Activated T-helper 1 cell treated with anti-CD3 and anti-CD28 coated beads, Interleukin-12 subunit alpha, Interleukin-12 subunit beta, Interleukin-2, Interleukin-4 antibody, amounts not matched to agents 30 ng/mL and 10 ng/mL and 1 ng/mL, durations not matched to agents 14 hours and 24 hours and 36 hours (primary cell): ENCODE measurements around the gene TRPV5. TPM values are rescaled to one million over a fixed set of nuclear protein-coding genes. Genes with fewer than 3 reads are reported as not detected.

ENCODE experiments used
- DNase-seq: peaks from one replicate; pipeline ENCODE4 v3.0.0; 2021; ENCODE audit warnings: low spot score
- H3K27ac Mint-ChIP-seq: one replicate; pipeline ENCODE4 v1.8.0; 2021; ENCODE audit warnings: mild to moderate bottlenecking, mixed read lengths
- H3K27me3 Mint-ChIP-seq: one replicate; pipeline ENCODE4 v1.8.0; 2022; ENCODE audit warnings: mild to moderate bottlenecking, moderate library complexity, mixed read lengths; ENCODE audit not compliant: insufficient read depth
- H3K36me3 Mint-ChIP-seq: one replicate; pipeline ENCODE4 v1.8.0; 2021; ENCODE audit warnings: low read depth, mixed read lengths
- H3K4me1 Mint-ChIP-seq: one replicate; pipeline ENCODE4 v1.8.0; 2021; ENCODE audit warnings: low read depth, mixed read lengths
- H3K4me3 Mint-ChIP-seq: one replicate; pipeline ENCODE4 v1.8.0; 2021; ENCODE audit warnings: mild to moderate bottlenecking, moderate library complexity, mixed read lengths
- H3K9me3 Mint-ChIP-seq: one replicate; pipeline ENCODE4 v1.8.0; 2021; ENCODE audit warnings: mixed read lengths
- intact Hi-C: fragments of 100-400 bp; cut with micrococcal nuclease; formaldehyde crosslinking; loops from one replicate; pipeline ENCODE4 v1.15.1; 2024
- total RNA-seq: library from RNA; stranded (reverse); gene quantifications from 2 replicates; pipeline ENCODE4 v1.2.3, GENCODE V29; 2022

Gene TRPV5
- total RNA-seq, 1 donor from 2014 or later, result not detected

DNA sequence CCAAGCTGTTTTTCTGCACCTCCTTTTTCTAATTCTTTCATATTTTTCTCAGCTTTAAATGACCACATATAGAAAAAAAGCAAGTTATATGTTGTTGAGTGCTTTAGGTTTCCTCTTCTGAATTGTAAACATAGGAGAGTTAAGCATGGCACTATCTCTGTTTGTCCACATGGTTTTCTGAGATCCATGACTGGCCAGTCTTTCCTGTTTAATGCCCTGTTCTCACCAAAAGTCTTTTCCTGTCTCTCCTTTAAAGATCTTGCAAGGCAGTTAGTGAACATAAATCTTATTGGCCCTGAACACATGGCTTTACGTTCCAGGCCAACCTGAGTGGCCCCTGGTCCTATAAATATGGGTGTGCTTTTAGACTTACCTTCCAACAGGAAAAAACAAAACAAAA is 19.4 kb downstream of the TRPV5 start:
- DNase-seq, result no peak
- H3K36me3 Mint-ChIP-seq, result no peaks in the 10 kb centered on the region
- no peaks in the 10 kb centered on the region for H3K4me1 Mint-ChIP-seq
- peaks cover 25% of the 10 kb centered on the region for H3K27me3 Mint-ChIP-seq
- intact Hi-C loops, result no loop called here
- no peaks in the 10 kb centered on the region for H3K9me3 Mint-ChIP-seq
- H3K27ac Mint-ChIP-seq, result no peak overlapping the region
- H3K4me3 Mint-ChIP-seq, result no peak overlapping the region

- Mint-ChIP-seq H3K36me3 (no peaks in the 10 kb centered on the region), H3K9me3 (no peaks in the 10 kb centered on the region), H3K27ac (no peak overlapping the region), H3K27me3 (peaks cover 25% of the 10 kb centered on the region), H3K4me3 (no peak overlapping the region), H3K4me1 (no peaks in the 10 kb centered on the region)
- no peak for DNase-seq
- intact Hi-C loops, result no loop called here
Observed at GRCh38 chr7:142913566-142913965, 20.0 kb downstream of the TRPV5 start.

- no peaks in the 10 kb centered on the region for H3K36me3 Mint-ChIP-seq
- H3K4me1 Mint-ChIP-seq, result no peaks in the 10 kb centered on the region
- H3K9me3 Mint-ChIP-seq, result no peaks in the 10 kb centered on the region
- H3K27ac Mint-ChIP-seq, result no peak overlapping the region
- intact Hi-C loops, result no loop called here
- DNase-seq, result no peak
- H3K27me3 Mint-ChIP-seq, result peaks cover 25% of the 10 kb centered on the region
- H3K4me3 Mint-ChIP-seq, result no peak overlapping the region
Observed at GRCh38 chr7:142913051-142913450, 20.5 kb downstream of the TRPV5 start.

- H3K27me3 Mint-ChIP-seq, result peaks cover 23% of the 10 kb centered on the region
- intact Hi-C loops, result no loop called here
- H3K4me1 Mint-ChIP-seq, result no peaks in the 10 kb centered on the region
Observed at GRCh38 chr7:142910481-142910880, 23.1 kb downstream of the TRPV5 start.

GRCh38 chr7:142910031-142910433 is 23.5 kb downstream of the TRPV5 start:
- Mint-ChIP-seq H3K27me3 (peaks cover 23% of the 10 kb centered on the region), H3K4me3 (no peak overlapping the region), H3K27ac (no peak overlapping the region), H3K36me3 (no peaks in the 10 kb centered on the region), H3K9me3 (no peaks in the 10 kb centered on the region), H3K4me1 (no peaks in the 10 kb centered on the region)
- intact Hi-C loops, result no loop called here
- DNase-seq, result no peak

More at GRCh38 chr7:142910481-142910880, 23.1 kb downstream of the TRPV5 start:
- Mint-ChIP-seq H3K4me3 (no peak overlapping the region), H3K9me3 (no peaks in the 10 kb centered on the region), H3K27ac (no peak overlapping the region), H3K36me3 (no peaks in the 10 kb centered on the region)
- DNase-seq, result no peak

DNA sequence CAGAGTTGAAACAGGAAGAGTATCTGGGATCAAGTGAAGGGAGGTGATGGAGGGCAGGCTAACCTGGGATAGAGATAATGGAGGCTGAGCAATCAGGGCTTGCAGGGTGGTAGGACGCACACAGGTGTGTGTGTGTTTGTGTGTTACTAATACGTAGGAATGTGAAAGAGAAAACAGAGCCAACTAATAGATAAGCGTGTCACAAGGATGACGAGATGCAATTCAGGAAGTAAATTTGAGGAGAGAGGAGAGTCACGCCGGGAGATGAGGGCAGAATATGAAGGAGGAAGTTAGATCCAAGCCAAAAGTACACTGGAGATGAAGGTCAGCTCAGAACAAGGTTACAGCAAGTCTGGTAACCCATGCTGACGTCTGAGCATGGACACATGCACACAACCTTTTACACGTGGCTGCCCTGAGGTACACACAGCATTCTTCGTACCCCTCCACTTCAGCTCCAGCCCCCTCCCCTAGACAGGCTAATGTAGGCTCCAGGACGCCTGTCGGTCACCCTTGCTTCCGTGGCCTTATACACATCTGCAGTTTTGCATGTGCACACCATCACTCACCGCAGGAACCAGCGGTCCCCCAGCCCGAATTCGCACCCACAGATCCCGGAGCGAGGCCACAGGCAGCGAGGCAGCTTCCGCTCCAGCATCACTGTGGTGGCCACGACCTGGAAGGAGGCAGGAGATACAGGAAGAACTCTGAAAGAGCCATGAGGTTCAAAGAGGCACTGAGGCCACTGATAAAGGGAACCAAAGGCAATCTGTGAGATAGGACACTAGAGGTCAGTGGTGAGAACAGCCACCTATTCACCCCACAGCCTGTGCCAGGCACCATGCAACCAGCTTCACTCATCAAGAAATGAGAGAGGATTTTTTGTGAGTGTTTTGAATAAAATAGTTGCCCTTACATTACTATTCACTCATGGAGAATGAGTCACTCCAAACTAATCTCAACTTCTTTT is 24.3 kb downstream of the TRPV5 start:
- no peak overlapping the region for H3K4me3 Mint-ChIP-seq
- H3K9me3 Mint-ChIP-seq, result no peaks in the 10 kb centered on the region
- H3K27me3 Mint-ChIP-seq, result peaks cover 22% of the 10 kb centered on the region
- H3K36me3 Mint-ChIP-seq, result no peaks in the 10 kb centered on the region
- H3K4me1 Mint-ChIP-seq, result no peaks in the 10 kb centered on the region
- no peak overlapping the region for H3K27ac Mint-ChIP-seq
- intact Hi-C loops, result no loop called here
- no peak for DNase-seq

DNA sequence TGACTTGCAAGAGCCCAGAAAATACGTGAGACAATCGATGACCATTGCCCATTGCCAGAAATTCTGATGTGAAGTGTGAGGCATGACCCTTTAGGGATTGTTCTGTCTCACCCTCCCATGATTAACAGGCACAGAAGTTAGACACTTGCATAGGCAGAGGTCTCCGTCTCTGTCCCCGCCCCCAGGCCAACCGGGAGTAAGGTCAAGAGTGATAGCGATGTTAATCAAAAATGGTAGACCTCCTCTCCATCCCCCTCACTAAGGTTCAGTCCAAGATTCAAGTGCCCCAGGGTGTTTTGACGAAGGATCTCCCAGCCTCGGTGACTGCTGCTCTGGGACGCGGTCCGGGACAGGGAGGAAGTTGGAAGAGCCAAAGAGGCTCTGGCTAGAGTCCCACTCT is 25.3 kb downstream of the TRPV5 start:
- no peaks in the 10 kb centered on the region for H3K4me1 Mint-ChIP-seq
- no peaks in the 10 kb centered on the region for H3K9me3 Mint-ChIP-seq
- intact Hi-C loops, result no loop called here
- H3K27ac Mint-ChIP-seq, result no peak overlapping the region
- H3K36me3 Mint-ChIP-seq, result no peaks in the 10 kb centered on the region
- no peak for DNase-seq
- H3K27me3 Mint-ChIP-seq, result peaks cover 20% of the 10 kb centered on the region
- H3K4me3 Mint-ChIP-seq, result no peak overlapping the region

- H3K27me3 Mint-ChIP-seq, result peaks cover 12% of the 10 kb centered on the region
- no peak for DNase-seq
- no peak overlapping the region for H3K4me3 Mint-ChIP-seq
- no peaks in the 10 kb centered on the region for H3K9me3 Mint-ChIP-seq
- no peaks in the 10 kb centered on the region for H3K4me1 Mint-ChIP-seq
- no peaks in the 10 kb centered on the region for H3K36me3 Mint-ChIP-seq
- intact Hi-C loops, result no loop called here
- no peak overlapping the region for H3K27ac Mint-ChIP-seq
Observed at GRCh38 chr7:142906643-142907042, 26.9 kb downstream of the TRPV5 start.

GRCh38 chr7:142905759-142906158 is 27.8 kb downstream of the TRPV5 start:
- Mint-ChIP-seq H3K9me3 (no peaks in the 10 kb centered on the region), H3K4me3 (no peak overlapping the region), H3K4me1 (no peaks in the 10 kb centered on the region), H3K27me3 (peaks cover 8% of the 10 kb centered on the region), H3K27ac (no peak overlapping the region), H3K36me3 (no peaks in the 10 kb centered on the region)
- DNase-seq, result no peak
- intact Hi-C loops, result no loop called here

- Mint-ChIP-seq H3K4me3 (no peak overlapping the region), H3K27me3 (peaks cover 7% of the 10 kb centered on the region), H3K4me1 (no peaks in the 10 kb centered on the region), H3K9me3 (no peaks in the 10 kb centered on the region), H3K27ac (no peak overlapping the region), H3K36me3 (no peaks in the 10 kb centered on the region)
- DNase-seq, result no peak
- intact Hi-C loops, result no loop called here
Observed at GRCh38 chr7:142904128-142904527, 29.4 kb downstream of the TRPV5 start.

- H3K27ac Mint-ChIP-seq, result no peak overlapping the region
- H3K36me3 Mint-ChIP-seq, result no peaks in the 10 kb centered on the region
- H3K9me3 Mint-ChIP-seq, result no peaks in the 10 kb centered on the region
- H3K4me1 Mint-ChIP-seq, result no peaks in the 10 kb centered on the region
- peaks cover 7% of the 10 kb centered on the region for H3K27me3 Mint-ChIP-seq
- DNase-seq, result no peak
- H3K4me3 Mint-ChIP-seq, result no peak overlapping the region
- intact Hi-C loops, result no loop called here
Observed at GRCh38 chr7:142901426-142902259, 31.9 kb downstream of the TRPV5 start.

DNA sequence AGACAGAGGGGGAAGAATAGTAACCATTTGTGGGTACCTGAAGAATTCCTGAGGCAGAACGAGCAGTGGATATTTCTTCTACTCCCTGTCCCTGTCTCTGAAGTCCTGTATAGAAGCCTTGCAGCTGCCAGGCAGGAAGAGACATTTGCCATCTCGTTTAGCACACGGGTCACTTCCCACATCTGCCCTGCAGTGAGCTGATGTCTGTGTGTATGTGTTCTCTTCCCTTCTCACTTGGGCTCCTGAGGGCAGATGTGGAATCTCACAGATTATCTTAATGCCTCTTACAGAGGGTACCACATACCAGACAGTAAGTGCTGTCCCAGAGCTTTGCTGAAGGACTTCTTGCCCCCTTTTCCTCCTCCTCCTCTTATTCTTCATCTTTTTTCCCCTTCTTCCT is 33.9 kb downstream of the TRPV5 start:
- no peaks in the 10 kb centered on the region for H3K4me1 Mint-ChIP-seq
- H3K27me3 Mint-ChIP-seq, result peaks cover 7% of the 10 kb centered on the region
- no peak overlapping the region for H3K27ac Mint-ChIP-seq
- H3K9me3 Mint-ChIP-seq, result no peaks in the 10 kb centered on the region
- H3K4me3 Mint-ChIP-seq, result no peak overlapping the region
- intact Hi-C loops, result no loop called here
- H3K36me3 Mint-ChIP-seq, result no peaks in the 10 kb centered on the region
- DNase-seq, result no peak
